Measurements from ENCODE around the gene LTO1.
"Not testable (repeated sequence)": the region's sequence is repeated elsewhere in the genome, so short reads cannot be mapped to it uniquely, and the experiment has no call there.

LTO1 gene

DNA sequence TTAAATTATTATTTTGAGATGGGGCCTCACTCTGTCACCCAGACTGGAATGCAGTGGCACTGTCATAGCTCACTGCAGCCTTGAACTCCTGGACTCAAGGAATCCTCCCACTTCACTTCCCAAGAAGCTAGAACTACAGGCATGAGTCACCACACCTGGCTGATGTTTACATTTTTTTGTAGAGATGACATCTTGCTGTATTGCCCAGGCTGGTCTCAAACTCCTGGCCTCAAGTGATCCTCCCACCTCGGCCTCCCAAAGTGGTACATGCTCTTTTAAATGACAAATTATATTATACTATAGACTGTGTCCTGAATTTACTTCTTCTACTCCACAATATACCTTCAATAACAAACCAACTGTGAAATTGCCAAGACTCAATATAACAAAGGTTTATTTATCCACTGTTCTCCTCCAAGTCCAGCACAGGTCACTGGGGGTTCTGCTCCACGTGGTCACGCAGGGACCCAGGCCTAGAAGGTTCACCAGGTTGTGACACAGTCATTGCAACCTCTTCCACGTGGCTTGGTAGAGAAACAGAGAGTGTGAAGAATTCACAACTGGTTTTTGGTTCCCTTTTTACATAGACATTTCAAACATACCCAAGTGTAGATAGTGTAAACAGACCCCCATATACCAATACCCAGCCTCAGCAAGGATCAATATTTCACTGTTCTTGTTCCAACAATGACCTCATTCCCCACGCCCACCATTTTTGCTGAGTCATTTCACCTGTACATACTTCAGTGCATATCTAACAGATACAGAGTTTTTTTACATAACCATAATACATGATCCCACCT is 13.0 kb upstream of the LTO1 start:
- not testable (repeated sequence) for DNase-seq (ENCODE audit: low spot score); H3K79me1 ChIP-seq (ENCODE audit: low read depth, low read length); H3K23ac ChIP-seq (ENCODE audit: low read depth, low read length, poor library complexity); H3K36me3 ChIP-seq (replicated peaks in 1 of 2; ENCODE audit: control insufficient read depth in 2 of 2, insufficient read depth in 2 of 2, low read length in 2 of 2); H3K4me3 ChIP-seq (ENCODE audit: low read length in 2 of 2); H3K9me3 ChIP-seq (replicated peaks in 1 of 2; ENCODE audit: control insufficient read depth in 2 of 2, insufficient read depth in 1 of 2, low read depth in 1 of 2, low read length in 2 of 2); H3K4me2 ChIP-seq (ENCODE audit: insufficient read depth, low read length, poor library complexity, severe bottlenecking); H2BK12ac ChIP-seq (ENCODE audit: low read length); H2BK15ac ChIP-seq (ENCODE audit: low read length); H3K14ac ChIP-seq (ENCODE audit: low read length); H3K18ac ChIP-seq (ENCODE audit: low read length); H4K8ac ChIP-seq (ENCODE audit: low read depth, low read length); H2AK5ac ChIP-seq (ENCODE audit: low read depth, low read length); H2AFZ ChIP-seq (ENCODE audit: low read length); H2BK120ac ChIP-seq (ENCODE audit: low read depth, low read length); H2BK5ac ChIP-seq (ENCODE audit: low read length); H3K27ac ChIP-seq (replicated peaks; ENCODE audit: low read length); H4K91ac ChIP-seq (ENCODE audit: low read depth, low read length, poor library complexity); H3K4me1 ChIP-seq (ENCODE audit: control insufficient read depth in 2 of 2, insufficient read depth in 1 of 2, low read depth in 1 of 2, low read length in 2 of 2); H3K27me3 ChIP-seq (ENCODE audit: control insufficient read depth in 3 of 3, insufficient read depth in 3 of 3, low read depth in 1 of 3, low read length in 3 of 3); H3K4ac ChIP-seq (ENCODE audit: low read length); H3K9ac ChIP-seq (ENCODE audit: low read depth, low read length, poor library complexity)
- no CpG with 5 or more reads among the region's 5 CpGs for WGBS, 2 donors (ENCODE audit: extremely low coverage in 2 of 2, insufficient read length in 2 of 2, insufficient replicate concordance in 1 of 2)

GRCh38 chr11:69686856-69687255 is 11.7 kb upstream of the LTO1 start:
- peaks cover 0 to 10% (median 5%) of the 10 kb centered on the region in 3 experiments for H3K27me3 ChIP-seq (ENCODE audit: control insufficient read depth in 3 of 3, insufficient read depth in 3 of 3, low read depth in 1 of 3, low read length in 3 of 3)
- no peak overlapping the region for H3K4ac ChIP-seq (ENCODE audit: low read length)
- no peak overlapping the region for H3K14ac ChIP-seq (ENCODE audit: low read length)
- no peak overlapping the region for H2BK120ac ChIP-seq (ENCODE audit: low read depth, low read length)
- H3K9ac ChIP-seq (ENCODE audit: low read depth, low read length, poor library complexity): no peak overlapping the region
- H3K9me3 ChIP-seq (replicated peaks in 1 of 2; ENCODE audit: control insufficient read depth in 2 of 2, insufficient read depth in 1 of 2, low read depth in 1 of 2, low read length in 2 of 2): no peaks in the 10 kb centered on the region
- H2BK5ac ChIP-seq (ENCODE audit: low read length): peak overlapping the region; percentile 80
- no peak overlapping the region for H3K27ac ChIP-seq (replicated peaks; ENCODE audit: low read length)
- H3K4me2 ChIP-seq (ENCODE audit: insufficient read depth, low read length, poor library complexity, severe bottlenecking): no peak overlapping the region
- H3K36me3 ChIP-seq (replicated peaks in 1 of 2; ENCODE audit: control insufficient read depth in 2 of 2, insufficient read depth in 2 of 2, low read length in 2 of 2): no peaks in the 10 kb centered on the region
- no peak overlapping the region for H3K18ac ChIP-seq (ENCODE audit: low read length)
- no peak for DNase-seq (ENCODE audit: low spot score)
- H4K91ac ChIP-seq (ENCODE audit: low read depth, low read length, poor library complexity): no peak overlapping the region
- no peaks in the 10 kb centered on the region for H3K4me1 ChIP-seq (ENCODE audit: control insufficient read depth in 2 of 2, insufficient read depth in 1 of 2, low read depth in 1 of 2, low read length in 2 of 2)
- H2BK15ac ChIP-seq (ENCODE audit: low read length): peak overlapping the region; percentile 64
- WGBS, 2 donors (ENCODE audit: extremely low coverage in 2 of 2, insufficient read length in 2 of 2, insufficient replicate concordance in 1 of 2): no CpG with 5 or more reads among the region's 8 CpGs
- H2BK12ac ChIP-seq (ENCODE audit: low read length): no peak overlapping the region
- H2AK5ac ChIP-seq (ENCODE audit: low read depth, low read length): no peak overlapping the region
- H3K79me1 ChIP-seq (ENCODE audit: low read depth, low read length): no peaks in the 10 kb centered on the region
- no peak overlapping the region for H2AFZ ChIP-seq (ENCODE audit: low read length)
- no peak overlapping the region for H3K4me3 ChIP-seq (ENCODE audit: low read length in 2 of 2)
- H3K23ac ChIP-seq (ENCODE audit: low read depth, low read length, poor library complexity): no peak overlapping the region
- H4K8ac ChIP-seq (ENCODE audit: low read depth, low read length): no peak overlapping the region

- Histone ChIP-seq H3K14ac (ENCODE audit: low read length) (no peak overlapping the region), H3K4ac (ENCODE audit: low read length) (no peak overlapping the region), H3K4me2 (ENCODE audit: insufficient read depth, low read length, poor library complexity, severe bottlenecking) (no peak overlapping the region), H3K27me3 (ENCODE audit: control insufficient read depth in 3 of 3, insufficient read depth in 3 of 3, low read depth in 1 of 3, low read length in 3 of 3) (peaks cover 0 to 10% (median 5%) of the 10 kb centered on the region in 3 experiments), H4K8ac (ENCODE audit: low read depth, low read length) (no peak overlapping the region), H4K91ac (ENCODE audit: low read depth, low read length, poor library complexity) (no peak overlapping the region), H2AFZ (ENCODE audit: low read length) (no peak overlapping the region), H2BK120ac (ENCODE audit: low read depth, low read length) (no peak overlapping the region), H2BK5ac (ENCODE audit: low read length) (peak overlapping the region; percentile 80), H3K18ac (ENCODE audit: low read length) (no peak overlapping the region), H3K9ac (ENCODE audit: low read depth, low read length, poor library complexity) (no peak overlapping the region), H2AK5ac (ENCODE audit: low read depth, low read length) (no peak overlapping the region), H3K79me1 (ENCODE audit: low read depth, low read length) (no peaks in the 10 kb centered on the region), H3K27ac (replicated peaks; ENCODE audit: low read length) (no peak overlapping the region), H3K23ac (ENCODE audit: low read depth, low read length, poor library complexity) (no peak overlapping the region), H3K9me3 (replicated peaks in 1 of 2; ENCODE audit: control insufficient read depth in 2 of 2, insufficient read depth in 1 of 2, low read depth in 1 of 2, low read length in 2 of 2) (no peaks in the 10 kb centered on the region), H3K4me3 (ENCODE audit: low read length in 2 of 2) (no peak overlapping the region), H2BK15ac (ENCODE audit: low read length) (peak overlapping the region; percentile 64), H3K36me3 (replicated peaks in 1 of 2; ENCODE audit: control insufficient read depth in 2 of 2, insufficient read depth in 2 of 2, low read length in 2 of 2) (no peaks in the 10 kb centered on the region), H2BK12ac (ENCODE audit: low read length) (no peak overlapping the region), H3K4me1 (ENCODE audit: control insufficient read depth in 2 of 2, insufficient read depth in 1 of 2, low read depth in 1 of 2, low read length in 2 of 2) (no peaks in the 10 kb centered on the region)
- DNase-seq (ENCODE audit: low spot score): no peak
- WGBS, 2 donors (ENCODE audit: extremely low coverage in 2 of 2, insufficient read length in 2 of 2, insufficient replicate concordance in 1 of 2): no CpG with 5 or more reads among the region's 13 CpGs
Measured at GRCh38 chr11:69686452-69686851, 11.3 kb upstream of the LTO1 start.

DNA sequence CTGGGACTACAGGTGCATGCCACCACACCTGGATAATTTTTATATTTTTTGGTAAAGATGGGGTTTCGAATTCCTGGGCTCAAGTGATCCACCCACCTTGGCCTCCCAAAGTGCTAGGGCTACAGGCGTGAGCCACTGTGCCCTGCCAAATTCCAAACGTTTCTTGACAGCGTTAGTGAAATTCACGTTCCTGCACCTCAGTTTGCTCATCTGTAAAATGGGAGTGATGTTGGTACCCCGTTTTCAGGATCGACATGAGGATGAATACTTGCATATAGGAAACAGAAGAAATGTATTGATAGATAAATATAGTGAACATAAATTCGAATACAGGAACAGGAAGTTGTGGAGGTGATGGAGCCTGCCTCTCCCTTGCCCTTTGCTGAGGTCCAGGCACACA is 10.2 kb upstream of the LTO1 start:
- Histone ChIP-seq H4K8ac (ENCODE audit: low read depth, low read length) (no peak overlapping the region), H3K23ac (ENCODE audit: low read depth, low read length, poor library complexity) (peak overlapping the region; percentile 65), H2AK5ac (ENCODE audit: low read depth, low read length) (no peak overlapping the region), H3K27me3 (ENCODE audit: control insufficient read depth in 3 of 3, insufficient read depth in 3 of 3, low read depth in 1 of 3, low read length in 3 of 3) (peaks cover 0 to 14% (median 8%) of the 10 kb centered on the region in 3 experiments), H2BK12ac (ENCODE audit: low read length) (no peak overlapping the region), H2BK120ac (ENCODE audit: low read depth, low read length) (no peak overlapping the region), H2BK5ac (ENCODE audit: low read length) (no peak overlapping the region), H4K91ac (ENCODE audit: low read depth, low read length, poor library complexity) (no peak overlapping the region), H3K14ac (ENCODE audit: low read length) (no peak overlapping the region), H3K27ac (replicated peaks; ENCODE audit: low read length) (no peak overlapping the region), H3K36me3 (replicated peaks in 1 of 2; ENCODE audit: control insufficient read depth in 2 of 2, insufficient read depth in 2 of 2, low read length in 2 of 2) (no peaks in the 10 kb centered on the region), H2BK15ac (ENCODE audit: low read length) (no peak overlapping the region), H3K18ac (ENCODE audit: low read length) (peak overlapping the region; percentile 85), H3K4ac (ENCODE audit: low read length) (no peak overlapping the region), H3K79me1 (ENCODE audit: low read depth, low read length) (no peaks in the 10 kb centered on the region), H2AFZ (ENCODE audit: low read length) (no peak overlapping the region), H3K4me1 (ENCODE audit: control insufficient read depth in 2 of 2, insufficient read depth in 1 of 2, low read depth in 1 of 2, low read length in 2 of 2) (peaks cover 0 to 2% of the 10 kb centered on the region in 2 donors), H3K9ac (ENCODE audit: low read depth, low read length, poor library complexity) (no peak overlapping the region), H3K4me3 (ENCODE audit: low read length in 2 of 2) (no peak overlapping the region), H3K4me2 (ENCODE audit: insufficient read depth, low read length, poor library complexity, severe bottlenecking) (no peak overlapping the region), H3K9me3 (replicated peaks in 1 of 2; ENCODE audit: control insufficient read depth in 2 of 2, insufficient read depth in 1 of 2, low read depth in 1 of 2, low read length in 2 of 2) (peaks cover 0 to 3% of the 10 kb centered on the region in 2 donors)
- WGBS, 2 donors (ENCODE audit: extremely low coverage in 2 of 2, insufficient read length in 2 of 2, insufficient replicate concordance in 1 of 2): no CpG with 5 or more reads among the region's 8 CpGs
- DNase-seq (ENCODE audit: low spot score): no peak

Data from neuronal stem cell (in vitro differentiated cells).